ENCODE measurements around the gene PDXDC1.

DNA sequence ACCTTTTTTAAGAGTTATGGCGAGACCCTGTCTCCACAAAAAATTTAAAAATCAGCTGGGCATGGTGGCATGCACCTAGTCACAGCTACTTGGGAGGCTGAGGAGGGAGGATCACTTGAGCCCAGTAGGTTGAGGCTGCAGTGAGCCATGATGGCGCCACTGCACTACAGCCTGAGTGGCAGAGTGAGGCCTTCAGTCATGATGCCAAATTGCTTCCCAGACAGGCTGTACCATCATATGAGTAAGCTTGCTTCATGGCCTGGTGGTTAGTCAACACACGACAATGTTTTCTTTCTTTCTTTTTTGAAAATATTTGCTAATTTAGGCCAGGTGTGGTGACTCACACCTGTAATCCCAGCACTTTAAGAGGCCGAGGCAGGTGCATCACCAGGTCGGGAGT lies 68.5 kb downstream of the PDXDC1 start:
- TF ChIP-seq, protein P1, sequence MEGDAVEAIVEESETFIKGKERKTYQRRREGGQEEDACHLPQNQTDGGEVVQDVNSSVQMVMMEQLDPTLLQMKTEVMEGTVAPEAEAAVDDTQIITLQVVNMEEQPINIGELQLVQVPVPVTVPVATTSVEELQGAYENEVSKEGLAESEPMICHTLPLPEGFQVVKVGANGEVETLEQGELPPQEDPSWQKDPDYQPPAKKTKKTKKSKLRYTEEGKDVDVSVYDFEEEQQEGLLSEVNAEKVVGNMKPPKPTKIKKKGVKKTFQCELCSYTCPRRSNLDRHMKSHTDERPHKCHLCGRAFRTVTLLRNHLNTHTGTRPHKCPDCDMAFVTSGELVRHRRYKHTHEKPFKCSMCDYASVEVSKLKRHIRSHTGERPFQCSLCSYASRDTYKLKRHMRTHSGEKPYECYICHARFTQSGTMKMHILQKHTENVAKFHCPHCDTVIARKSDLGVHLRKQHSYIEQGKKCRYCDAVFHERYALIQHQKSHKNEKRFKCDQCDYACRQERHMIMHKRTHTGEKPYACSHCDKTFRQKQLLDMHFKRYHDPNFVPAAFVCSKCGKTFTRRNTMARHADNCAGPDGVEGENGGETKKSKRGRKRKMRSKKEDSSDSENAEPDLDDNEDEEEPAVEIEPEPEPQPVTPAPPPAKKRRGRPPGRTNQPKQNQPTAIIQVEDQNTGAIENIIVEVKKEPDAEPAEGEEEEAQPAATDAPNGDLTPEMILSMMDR (IDR thresholded peaks at IDR 0.05) = no peak
- TF ChIP-seq POLR2A (IDR thresholded peaks at IDR 0.05) = no peak

All from heart left ventricle (tissue), 13 donors.